DND-41 (cell line): ENCODE data around the gene CLOCK.

ENCODE experiments used
- ATAC-seq: fragments of 200-7000 bp; cut with Tn5 transposase; 3 replicates; pipeline ENCODE4 v1.9.1; 2021; ENCODE audit warnings: low read depth; ENCODE audit not compliant: insufficient read depth
- DNase-seq: peaks from one replicate; pipeline ENCODE4 v3.0.0-alpha.2; 2020
- H2AFZ ChIP-seq: 2 replicates; pipeline ENCODE4 v1.6.0; 2012; ENCODE audit warnings: low read depth, low read length
- H3K27ac ChIP-seq: 2 replicates; pipeline ENCODE4 v1.5.1; 2012; ENCODE audit warnings: low read length, inconsistent platforms
- H3K27me3 ChIP-seq: fragments of 200-600 bp; sonication (generic); 2 replicates; pipeline ENCODE4 v1.6.0; 2012; ENCODE audit warnings: low read length, mild to moderate bottlenecking, inconsistent platforms; ENCODE audit not compliant: insufficient read depth, poor library complexity
- H3K36me3 ChIP-seq: 2 replicates; pipeline ENCODE4 v1.5.1; 2012; ENCODE audit warnings: low read length, inconsistent platforms; ENCODE audit not compliant: insufficient read depth
- H3K4me1 ChIP-seq: 2 replicates; pipeline ENCODE4 v1.5.1; 2012; ENCODE audit warnings: mild to moderate bottlenecking, low read length; ENCODE audit not compliant: insufficient read depth
- H3K4me2 ChIP-seq: 2 replicates; pipeline ENCODE4 v1.6.0; 2012; ENCODE audit warnings: mild to moderate bottlenecking, moderate library complexity, low read length, inconsistent platforms; ENCODE audit not compliant: insufficient read depth
- H3K4me3 ChIP-seq, 2 experiments: fragments of 200-600 bp in 1 of 2; shearing (Covaris generic) in 1 of 2; 2 replicates each; pipeline ENCODE4 v1.5.1; 2012 to 2016; ENCODE audit warnings: inconsistent platforms in 2 of 2, low read length in 2 of 2, mild to moderate bottlenecking in 2 of 2, low read depth in 1 of 2, moderate library complexity in 1 of 2
- H3K79me2 ChIP-seq: 2 replicates; pipeline ENCODE4 v1.6.0; 2012; ENCODE audit warnings: low read length, inconsistent platforms; ENCODE audit not compliant: insufficient read depth
- H3K9ac ChIP-seq: 2 replicates; pipeline ENCODE4 v1.6.0; 2012; ENCODE audit warnings: low read depth, mild to moderate bottlenecking, inconsistent platforms, low read length, moderate library complexity
- H3K9me3 ChIP-seq: 2 replicates; pipeline ENCODE4 v1.5.1; 2012; ENCODE audit warnings: low read length, moderate library complexity, mild to moderate bottlenecking, inconsistent platforms; ENCODE audit not compliant: insufficient read depth, severe bottlenecking
- H4K20me1 ChIP-seq: 2 replicates; pipeline ENCODE4 v1.6.0; 2012; ENCODE audit warnings: low read length; ENCODE audit not compliant: insufficient read depth
- EZH2 ChIP-seq: IDR thresholded peaks from 3 replicates; pipeline ENCODE4 v1.6.1; 2012; ENCODE audit warnings: borderline replicate concordance, low read depth, mild to moderate bottlenecking, moderate library complexity, low read length, inconsistent platforms; ENCODE audit not compliant: severe bottlenecking
- TF ChIP-seq, protein P1 (sequence below): IDR thresholded peaks from 2 replicates; pipeline ENCODE4 v1.5.1; 2012; ENCODE audit warnings: borderline replicate concordance, low read length, moderate library complexity, mild to moderate bottlenecking; ENCODE audit not compliant: poor library complexity, severe bottlenecking; ENCODE audit errors: extremely low read depth

CLOCK gene

DNA sequence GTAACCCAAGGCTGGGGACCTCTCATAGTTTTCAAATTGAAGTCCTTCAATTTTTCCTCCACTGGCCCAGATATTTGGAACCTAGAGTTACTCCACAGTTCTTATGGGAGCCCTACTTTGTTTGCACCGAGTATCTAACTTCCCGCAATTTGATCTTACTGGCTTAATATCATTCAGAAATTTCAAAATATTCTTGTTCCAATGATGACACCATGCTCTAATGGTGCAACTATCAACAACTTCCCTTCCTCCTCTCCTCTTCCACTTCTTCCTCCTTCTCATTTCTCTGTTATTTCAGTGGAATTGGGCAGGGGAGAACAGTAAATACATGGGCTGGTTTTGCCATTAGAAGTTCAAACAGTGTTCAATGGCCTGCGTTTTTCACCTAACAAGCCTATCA lies 25.1 kb upstream of the CLOCK start:
- H3K27ac ChIP-seq, result no peak overlapping the region
- H3K27me3 ChIP-seq, result no peaks in the 10 kb centered on the region
- H3K4me2 ChIP-seq, result no peak overlapping the region
- H3K4me1 ChIP-seq, result no peaks in the 10 kb centered on the region
- no peaks in the 10 kb centered on the region for H3K9me3 ChIP-seq
- TF ChIP-seq EZH2, result no peak
- TF ChIP-seq, protein P1, sequence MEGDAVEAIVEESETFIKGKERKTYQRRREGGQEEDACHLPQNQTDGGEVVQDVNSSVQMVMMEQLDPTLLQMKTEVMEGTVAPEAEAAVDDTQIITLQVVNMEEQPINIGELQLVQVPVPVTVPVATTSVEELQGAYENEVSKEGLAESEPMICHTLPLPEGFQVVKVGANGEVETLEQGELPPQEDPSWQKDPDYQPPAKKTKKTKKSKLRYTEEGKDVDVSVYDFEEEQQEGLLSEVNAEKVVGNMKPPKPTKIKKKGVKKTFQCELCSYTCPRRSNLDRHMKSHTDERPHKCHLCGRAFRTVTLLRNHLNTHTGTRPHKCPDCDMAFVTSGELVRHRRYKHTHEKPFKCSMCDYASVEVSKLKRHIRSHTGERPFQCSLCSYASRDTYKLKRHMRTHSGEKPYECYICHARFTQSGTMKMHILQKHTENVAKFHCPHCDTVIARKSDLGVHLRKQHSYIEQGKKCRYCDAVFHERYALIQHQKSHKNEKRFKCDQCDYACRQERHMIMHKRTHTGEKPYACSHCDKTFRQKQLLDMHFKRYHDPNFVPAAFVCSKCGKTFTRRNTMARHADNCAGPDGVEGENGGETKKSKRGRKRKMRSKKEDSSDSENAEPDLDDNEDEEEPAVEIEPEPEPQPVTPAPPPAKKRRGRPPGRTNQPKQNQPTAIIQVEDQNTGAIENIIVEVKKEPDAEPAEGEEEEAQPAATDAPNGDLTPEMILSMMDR, result no peak
- no peak overlapping the region for H2AFZ ChIP-seq
- no peak overlapping the region for H3K9ac ChIP-seq
- H3K36me3 ChIP-seq, result no peaks in the 10 kb centered on the region
- no peak for DNase-seq
- H3K4me3 ChIP-seq, result no peak overlapping the region
- no peaks in the 10 kb centered on the region for H4K20me1 ChIP-seq
- no peaks in the 10 kb centered on the region for H3K79me2 ChIP-seq
- no peak for ATAC-seq

DNA sequence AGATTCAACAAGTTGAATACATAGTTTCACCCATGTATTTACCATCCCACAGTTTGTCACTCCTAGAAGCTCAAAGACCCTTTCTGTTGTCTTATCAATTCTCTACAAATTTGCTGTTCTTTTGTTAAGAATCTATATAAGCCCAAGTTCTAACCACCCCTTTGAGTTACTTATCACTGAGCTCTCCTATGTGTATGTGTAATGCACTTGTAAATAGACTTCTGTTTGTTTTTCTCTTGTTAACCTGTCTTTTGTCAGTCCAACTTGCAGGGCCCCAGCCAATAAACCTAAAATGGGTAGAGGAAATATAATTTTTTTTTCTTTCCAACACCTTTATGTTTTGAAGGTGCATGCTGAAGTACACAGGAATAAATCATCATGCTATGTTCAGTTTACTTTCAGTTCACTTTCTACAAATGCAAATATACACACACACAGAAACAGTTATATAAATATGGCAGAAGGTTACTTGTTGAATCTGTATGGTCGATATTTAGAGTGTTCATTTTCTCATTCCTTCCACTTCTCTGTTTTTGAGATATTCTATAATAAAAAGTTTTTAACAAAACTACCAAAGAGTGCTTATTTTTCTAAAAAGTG lies 22.3 kb upstream of the CLOCK start:
- Histone ChIP-seq H3K4me2 (no peak overlapping the region), H3K79me2 (no peaks in the 10 kb centered on the region), H3K9ac (no peak overlapping the region), H4K20me1 (no peaks in the 10 kb centered on the region), H3K4me1 (no peaks in the 10 kb centered on the region), H3K27ac (no peak overlapping the region), H3K4me3 (no peak overlapping the region), H3K36me3 (no peaks in the 10 kb centered on the region), H3K9me3 (no peaks in the 10 kb centered on the region), H3K27me3 (no peaks in the 10 kb centered on the region), H2AFZ (no peak overlapping the region)
- ATAC-seq, result no peak
- no peak for DNase-seq
- TF ChIP-seq, protein P1, result no peak
- no peak for TF ChIP-seq EZH2

DNA sequence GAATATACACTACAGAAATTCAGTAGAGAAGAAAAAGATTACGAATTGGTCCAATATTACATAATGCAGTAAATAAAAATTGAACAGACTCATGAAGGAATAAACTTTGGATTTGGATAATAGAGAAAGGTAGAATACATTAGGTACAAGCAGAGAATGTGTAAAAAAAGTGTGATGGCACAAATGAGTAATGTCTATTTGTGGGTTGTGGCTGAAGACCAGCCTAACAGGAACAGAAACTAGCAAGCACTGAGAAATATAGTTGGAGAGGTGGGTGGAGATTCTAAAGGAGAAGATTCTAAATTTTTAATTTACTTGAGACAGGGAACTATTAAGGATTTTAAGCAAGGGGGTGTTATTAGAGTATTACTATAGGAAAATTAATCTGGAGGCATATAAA lies 15.2 kb upstream of the CLOCK start:
- H3K4me3 ChIP-seq, result no peak overlapping the region

More for the DNA sequence above, 15.2 kb upstream of the CLOCK start:
- Histone ChIP-seq H3K79me2 (no peaks in the 10 kb centered on the region), H3K36me3 (no peaks in the 10 kb centered on the region), H3K27ac (no peak overlapping the region), H4K20me1 (no peaks in the 10 kb centered on the region), H3K9me3 (no peaks in the 10 kb centered on the region), H3K4me2 (no peak overlapping the region), H3K4me1 (no peaks in the 10 kb centered on the region), H3K9ac (no peak overlapping the region), H2AFZ (no peak overlapping the region), H3K27me3 (peaks cover 2% of the 10 kb centered on the region)
- no peak for DNase-seq
- TF ChIP-seq, protein P1, result no peak
- no peak for TF ChIP-seq EZH2
- no peak for ATAC-seq
